Osteoblast (primary cell): ENCODE results near the gene MAP2K6. TPM values are rescaled to one million over a fixed set of nuclear protein-coding genes. Genes with fewer than 3 reads are reported as not detected.

Experiments used
- DNase-seq: peaks from one replicate; pipeline ENCODE4 v3.0.0; 2011; ENCODE audit warnings: low spot score, mixed read lengths; ENCODE audit not compliant: insufficient read length; ENCODE audit errors: missing footprints
- H2AFZ ChIP-seq: 2 replicates; pipeline ENCODE4 v1.6.0; 2011; ENCODE audit warnings: mild to moderate bottlenecking, low read length
- H3K27ac ChIP-seq: 2 replicates; pipeline ENCODE4 v1.5.1; 2011; ENCODE audit warnings: mild to moderate bottlenecking, low read depth, low read length, moderate library complexity
- H3K27me3 ChIP-seq: 2 replicates; pipeline ENCODE4 v1.6.0; 2012; ENCODE audit warnings: mild to moderate bottlenecking, control low read depth, inconsistent platforms, low read length, moderate library complexity; ENCODE audit not compliant: insufficient read depth
- H3K36me3 ChIP-seq: 2 replicates; pipeline ENCODE4 v1.5.1; 2011; ENCODE audit warnings: mild to moderate bottlenecking, low read length, control low read depth, moderate library complexity; ENCODE audit not compliant: insufficient read depth
- H3K4me1 ChIP-seq: 2 replicates; pipeline ENCODE4 v1.5.1; 2011; ENCODE audit warnings: mild to moderate bottlenecking, low read length, control low read depth, moderate library complexity; ENCODE audit not compliant: insufficient read depth
- H3K4me2 ChIP-seq: 2 replicates; pipeline ENCODE4 v1.6.0; 2011; ENCODE audit warnings: mild to moderate bottlenecking, low read length; ENCODE audit not compliant: insufficient read depth
- H3K4me3 ChIP-seq: fragments of 200-600 bp; sonication (generic); 3 replicates; pipeline ENCODE4 v1.5.1; 2012; ENCODE audit warnings: mild to moderate bottlenecking, low read length, inconsistent platforms; ENCODE audit not compliant: insufficient read depth
- H3K79me2 ChIP-seq: 2 replicates; pipeline ENCODE4 v1.6.0; 2012; ENCODE audit warnings: mild to moderate bottlenecking, low read length, control low read depth, inconsistent platforms; ENCODE audit not compliant: insufficient read depth
- H3K9me3 ChIP-seq: 2 replicates; pipeline ENCODE4 v1.5.1; 2011; ENCODE audit warnings: low read depth, low read length, control low read depth
- H4K20me1 ChIP-seq: 2 replicates; pipeline ENCODE4 v1.6.0; 2012; ENCODE audit warnings: mild to moderate bottlenecking, low read length, control low read depth; ENCODE audit not compliant: insufficient read depth
- CTCF ChIP-seq: IDR thresholded peaks from 2 replicates; pipeline ENCODE4 v1.5.1; 2011; ENCODE audit warnings: mild to moderate bottlenecking, low read depth, low read length, moderate library complexity; ENCODE audit errors: extremely low read depth
- total RNA-seq: library from RNA; depleted of rRNA; stranded (reverse); fragments of >200 nt; gene quantifications from 2 replicates; pipeline ENCODE4 v1.2.3, GENCODE V29; 2012

Gene MAP2K6
- total RNA-seq, 1 donor, result 2.5 TPM

- H3K9me3 ChIP-seq, result no peaks in the 10 kb centered on the region
- H3K27me3 ChIP-seq, result no peaks in the 10 kb centered on the region
- no peak for DNase-seq
- no peak overlapping the region for H3K27ac ChIP-seq
- H4K20me1 ChIP-seq, result no peaks in the 10 kb centered on the region
- no peaks in the 10 kb centered on the region for H3K79me2 ChIP-seq
- H3K4me2 ChIP-seq, result no peak overlapping the region
- H3K4me3 ChIP-seq, result no peak overlapping the region
- H3K36me3 ChIP-seq, result no peaks in the 10 kb centered on the region
- H2AFZ ChIP-seq, result no peak overlapping the region
- TF ChIP-seq CTCF, result no peak
- H3K4me1 ChIP-seq, result no peaks in the 10 kb centered on the region
Observed at GRCh38 chr17:69468207-69468606, 53.7 kb downstream of the MAP2K6 start.

GRCh38 chr17:69470702-69471101 is 56.2 kb downstream of the MAP2K6 start:
- H3K9me3 ChIP-seq, result no peaks in the 10 kb centered on the region
- no peaks in the 10 kb centered on the region for H3K79me2 ChIP-seq
- no peak for DNase-seq
- no peaks in the 10 kb centered on the region for H3K27me3 ChIP-seq
- H4K20me1 ChIP-seq, result no peaks in the 10 kb centered on the region
- H3K36me3 ChIP-seq, result no peaks in the 10 kb centered on the region
- no peak overlapping the region for H3K4me2 ChIP-seq
- H3K4me1 ChIP-seq, result no peaks in the 10 kb centered on the region
- no peak overlapping the region for H3K27ac ChIP-seq
- no peak overlapping the region for H2AFZ ChIP-seq
- H3K4me3 ChIP-seq, result no peak overlapping the region
- no peak for TF ChIP-seq CTCF

- no peak for TF ChIP-seq CTCF
- no peaks in the 10 kb centered on the region for H4K20me1 ChIP-seq
- no peak overlapping the region for H3K4me3 ChIP-seq
- H3K79me2 ChIP-seq, result no peaks in the 10 kb centered on the region
- DNase-seq, result no peak
- no peak overlapping the region for H3K27ac ChIP-seq
- no peaks in the 10 kb centered on the region for H3K36me3 ChIP-seq
- no peaks in the 10 kb centered on the region for H3K27me3 ChIP-seq
- H3K9me3 ChIP-seq, result no peaks in the 10 kb centered on the region
- H2AFZ ChIP-seq, result no peak overlapping the region
- no peaks in the 10 kb centered on the region for H3K4me1 ChIP-seq
- H3K4me2 ChIP-seq, result no peak overlapping the region
Observed at GRCh38 chr17:69471406-69471805, 56.9 kb downstream of the MAP2K6 start.

- H3K4me2 ChIP-seq, result no peak overlapping the region
- no peak overlapping the region for H3K27ac ChIP-seq
- H3K27me3 ChIP-seq, result no peaks in the 10 kb centered on the region
- H4K20me1 ChIP-seq, result no peaks in the 10 kb centered on the region
- no peak for TF ChIP-seq CTCF
- no peaks in the 10 kb centered on the region for H3K36me3 ChIP-seq
- no peaks in the 10 kb centered on the region for H3K4me1 ChIP-seq
- no peaks in the 10 kb centered on the region for H3K79me2 ChIP-seq
- H3K4me3 ChIP-seq, result no peak overlapping the region
- DNase-seq, result no peak
- H3K9me3 ChIP-seq, result no peaks in the 10 kb centered on the region
- no peak overlapping the region for H2AFZ ChIP-seq
Observed at GRCh38 chr17:69473841-69474831, 59.6 kb downstream of the MAP2K6 start.
